ENCODE results near the gene CFAP97D2. TPM values are rescaled to one million over a fixed set of nuclear protein-coding genes. Genes with fewer than 3 reads are reported as not detected.

CFAP97D2 gene
- total RNA-seq, 1 donor from 2014 or later: not detected

DNA sequence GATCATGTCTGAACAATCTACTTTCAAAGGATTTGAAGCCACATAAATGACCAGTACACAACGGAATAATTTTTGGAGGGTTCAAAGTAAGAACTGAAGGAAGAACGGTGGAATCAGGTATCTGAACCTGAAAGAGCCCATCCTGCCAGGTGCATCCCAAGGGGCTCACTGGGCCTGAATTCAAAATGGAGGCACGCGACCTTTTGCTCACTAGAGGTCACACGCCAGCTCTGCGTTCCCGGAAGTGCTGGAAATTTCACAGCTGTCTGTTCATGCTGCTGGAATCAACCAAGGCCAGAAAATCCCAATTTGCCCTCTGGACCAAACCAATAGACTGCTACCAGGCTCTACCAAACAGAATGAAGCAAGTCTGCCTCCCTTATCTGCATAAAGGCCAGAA, 42.5 kb upstream of the CFAP97D2 start:
- H3K4me1 Mint-ChIP-seq: peaks cover 19% of the 10 kb centered on the region
- intact Hi-C loops (cut with micrococcal nuclease): no loop called here
- H3K36me3 Mint-ChIP-seq (ENCODE audit: low read depth): peaks cover 4% of the 10 kb centered on the region
- H3K9me3 Mint-ChIP-seq: no peaks in the 10 kb centered on the region
- H3K4me3 Mint-ChIP-seq: no peak overlapping the region
- H3K27ac Mint-ChIP-seq: no peak overlapping the region
- peaks cover 7% of the 10 kb centered on the region for H3K27me3 Mint-ChIP-seq
- DNase-seq: no peak

DNA sequence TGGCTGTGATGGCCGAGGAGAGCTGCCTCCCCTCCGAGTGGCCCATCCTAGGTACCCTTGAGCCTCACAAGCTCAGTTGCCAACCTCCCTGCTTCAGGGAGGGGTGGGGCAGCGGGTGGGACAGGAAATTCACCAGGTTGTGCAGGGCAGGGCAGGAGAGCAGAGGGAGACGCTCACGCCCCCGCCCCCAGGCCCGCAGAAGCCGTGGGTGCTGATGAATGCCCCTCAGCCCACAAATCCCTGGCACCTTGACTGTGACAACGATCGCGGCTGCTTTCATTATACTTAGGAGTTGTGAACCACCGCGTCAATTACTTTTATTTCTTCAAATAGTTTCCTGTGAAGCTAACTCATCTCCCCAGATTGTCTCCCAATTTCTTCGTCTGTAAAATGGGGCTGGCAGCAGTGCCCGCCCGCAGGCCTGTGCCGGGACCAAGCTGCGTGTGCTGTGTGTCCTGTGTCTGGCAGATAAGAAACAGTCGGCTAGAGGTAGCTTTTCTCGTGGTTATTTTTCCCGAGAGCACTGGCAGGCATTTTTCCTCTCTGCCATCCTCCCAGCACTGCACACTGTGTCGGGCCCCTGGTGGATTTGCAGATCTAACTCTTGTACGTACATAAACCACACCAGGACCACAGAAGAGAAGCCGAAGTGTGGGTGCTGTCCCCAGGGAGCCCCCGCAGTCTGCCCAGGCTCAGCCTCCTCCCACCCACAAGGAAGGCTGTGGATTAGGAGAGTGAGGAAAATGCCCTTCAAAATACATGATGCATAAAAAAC, 38.7 kb upstream of the CFAP97D2 start:
- H3K4me1 Mint-ChIP-seq: peaks cover 18% of the 10 kb centered on the region
- H3K27ac Mint-ChIP-seq: no peak overlapping the region
- H3K36me3 Mint-ChIP-seq (ENCODE audit: low read depth): peaks cover 4% of the 10 kb centered on the region
- peaks cover 5% of the 10 kb centered on the region for H3K27me3 Mint-ChIP-seq
- no peaks in the 10 kb centered on the region for H3K9me3 Mint-ChIP-seq
- intact Hi-C loops (cut with micrococcal nuclease): loop anchor here (1.0 kb wide), 1 partner anchor 9 kb away; no protein-coding TSS in a partner anchor
- peak; percentile 77 for DNase-seq
- no peak overlapping the region for H3K4me3 Mint-ChIP-seq

DNA sequence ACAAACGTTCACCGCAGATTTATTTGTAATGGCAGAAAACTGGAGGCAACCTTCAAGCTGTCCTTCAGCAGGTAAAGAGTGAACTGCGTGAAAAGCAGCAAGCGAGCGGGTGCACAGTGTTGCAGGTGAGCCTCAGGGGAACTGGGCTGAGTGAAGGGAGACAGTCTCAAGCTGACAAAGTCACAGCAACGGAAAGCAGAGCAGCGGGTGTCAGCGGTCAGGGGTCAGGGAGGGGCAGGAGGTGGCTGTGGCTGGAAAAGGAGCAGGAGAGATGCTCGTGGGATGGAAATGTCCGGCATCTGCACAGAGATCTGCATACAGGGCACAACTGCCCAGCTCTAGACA, 38.2 kb upstream of the CFAP97D2 start:
- H3K4me3 Mint-ChIP-seq: no peak overlapping the region

DNA sequence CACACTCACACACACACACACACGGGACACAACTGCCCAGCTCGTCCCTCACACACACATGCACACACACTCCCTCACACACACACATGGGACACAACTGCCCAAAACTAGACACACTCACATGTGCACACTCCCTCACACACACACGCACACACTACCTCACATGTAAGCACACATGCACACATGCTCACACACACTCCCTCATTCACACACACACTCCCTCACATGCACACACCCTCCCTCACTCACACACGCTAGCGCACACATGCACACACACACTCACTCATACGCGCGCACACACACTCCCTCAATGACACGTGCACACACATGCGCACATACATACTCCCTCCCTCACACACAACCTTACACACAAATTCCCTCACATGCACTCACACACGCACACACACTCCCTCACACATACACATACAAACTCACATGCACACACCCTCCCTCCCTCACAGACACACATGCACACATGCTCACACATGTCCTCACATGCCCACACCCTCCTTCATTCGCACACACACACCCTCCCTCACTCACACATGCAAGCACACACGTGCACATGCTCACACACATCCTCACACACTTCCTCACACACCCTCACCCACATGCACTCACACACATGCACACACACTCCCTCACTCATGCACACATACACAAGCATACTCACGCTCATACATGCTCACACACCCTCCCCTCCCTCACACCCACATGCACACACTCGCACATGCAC, 37.6 kb upstream of the CFAP97D2 start:
- intact Hi-C loops (cut with micrococcal nuclease): no loop called here
- Mint-ChIP-seq H3K27ac (no peak overlapping the region), H3K4me3 (no peak overlapping the region), H3K4me1 (peaks cover 26% of the 10 kb centered on the region), H3K27me3 (peaks cover 2% of the 10 kb centered on the region), H3K9me3 (no peaks in the 10 kb centered on the region), H3K36me3 (ENCODE audit: low read depth) (peaks cover 4% of the 10 kb centered on the region)
- no peak for DNase-seq

More for the DNA sequence above, 38.2 kb upstream of the CFAP97D2 start:
- Mint-ChIP-seq H3K36me3 (ENCODE audit: low read depth) (peaks cover 4% of the 10 kb centered on the region), H3K9me3 (no peaks in the 10 kb centered on the region), H3K4me1 (peaks cover 21% of the 10 kb centered on the region), H3K27me3 (peaks cover 4% of the 10 kb centered on the region), H3K27ac (no peak overlapping the region)
- intact Hi-C loops (cut with micrococcal nuclease): loop anchor here (1.0 kb wide), 1 partner anchor 10 kb away; no protein-coding TSS in a partner anchor
- DNase-seq: peak; percentile 81

DNA sequence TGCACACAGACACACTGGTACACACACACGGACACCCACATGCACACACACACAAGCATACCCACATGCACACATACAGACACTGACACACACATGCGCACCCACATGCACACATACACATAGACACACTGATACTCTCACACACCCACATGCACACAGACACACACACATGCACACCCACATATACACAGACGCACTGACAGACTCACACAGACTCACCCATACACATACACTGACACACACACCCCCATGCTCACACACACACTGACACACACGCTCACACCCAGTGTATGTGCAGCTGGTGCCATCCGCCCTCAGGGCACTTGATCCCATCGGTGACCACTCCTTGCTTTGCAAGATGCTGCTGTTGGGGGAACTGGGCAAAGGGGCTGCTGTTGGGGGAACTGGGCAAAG, 36.9 kb upstream of the CFAP97D2 start:
- intact Hi-C loops (cut with micrococcal nuclease): no loop called here

DNA sequence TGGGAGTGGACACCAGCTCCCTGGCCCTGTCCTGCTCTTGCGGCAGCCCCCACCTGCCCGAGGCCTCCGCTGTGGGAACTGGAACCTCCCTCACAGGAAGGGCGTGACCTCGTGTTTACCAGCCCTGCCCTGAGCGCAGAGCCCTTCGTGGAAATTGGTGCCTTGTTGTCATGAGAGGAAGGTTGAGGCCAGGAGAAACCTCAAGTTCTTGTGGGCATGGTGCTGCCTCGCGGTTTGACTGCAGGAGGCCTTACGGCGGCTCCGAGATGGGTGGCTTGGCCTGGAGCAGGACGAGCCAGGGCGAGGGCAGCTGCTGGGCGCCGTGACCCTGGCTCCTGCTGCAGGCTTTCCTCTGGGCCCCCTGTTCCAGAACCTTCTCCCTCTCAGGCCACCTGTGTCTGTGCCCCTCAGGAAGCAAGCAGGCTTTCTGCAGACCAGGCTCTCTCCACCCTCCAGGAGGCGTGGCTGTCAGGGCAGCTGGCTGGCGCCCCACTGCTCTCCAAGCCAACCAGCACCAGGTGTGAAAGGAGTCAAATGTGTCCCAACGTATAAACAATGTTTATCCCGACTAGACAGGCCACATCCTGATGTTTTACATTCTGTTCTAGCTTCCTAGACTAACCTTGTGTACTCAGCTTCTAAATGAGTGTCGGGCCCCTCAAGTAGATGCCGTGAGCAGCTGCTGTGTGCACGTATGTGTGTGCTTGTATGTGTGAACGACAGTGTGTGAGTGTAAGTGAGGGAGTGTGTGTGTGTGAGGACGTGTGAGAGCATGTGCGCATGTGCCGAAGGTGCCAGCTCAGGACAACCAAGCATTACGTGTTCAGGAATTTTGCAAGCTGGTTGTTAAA, 36.2 kb upstream of the CFAP97D2 start:
- Mint-ChIP-seq H3K27me3 (peaks cover under 1% of the 10 kb centered on the region), H3K4me3 (no peak overlapping the region), H3K4me1 (peaks cover 31% of the 10 kb centered on the region), H3K27ac (no peak overlapping the region), H3K9me3 (no peaks in the 10 kb centered on the region), H3K36me3 (ENCODE audit: low read depth) (peaks cover 3% of the 10 kb centered on the region)
- peak; percentile 95 for DNase-seq
- intact Hi-C loops (cut with micrococcal nuclease): no loop called here

More for the DNA sequence above, 36.9 kb upstream of the CFAP97D2 start:
- H3K27me3 Mint-ChIP-seq: peaks cover 2% of the 10 kb centered on the region
- peaks cover 4% of the 10 kb centered on the region for H3K36me3 Mint-ChIP-seq (ENCODE audit: low read depth)
- no peaks in the 10 kb centered on the region for H3K9me3 Mint-ChIP-seq
- no peak overlapping the region for H3K4me3 Mint-ChIP-seq
- no peak overlapping the region for H3K27ac Mint-ChIP-seq
- peaks cover 31% of the 10 kb centered on the region for H3K4me1 Mint-ChIP-seq
- no peak for DNase-seq

DNA sequence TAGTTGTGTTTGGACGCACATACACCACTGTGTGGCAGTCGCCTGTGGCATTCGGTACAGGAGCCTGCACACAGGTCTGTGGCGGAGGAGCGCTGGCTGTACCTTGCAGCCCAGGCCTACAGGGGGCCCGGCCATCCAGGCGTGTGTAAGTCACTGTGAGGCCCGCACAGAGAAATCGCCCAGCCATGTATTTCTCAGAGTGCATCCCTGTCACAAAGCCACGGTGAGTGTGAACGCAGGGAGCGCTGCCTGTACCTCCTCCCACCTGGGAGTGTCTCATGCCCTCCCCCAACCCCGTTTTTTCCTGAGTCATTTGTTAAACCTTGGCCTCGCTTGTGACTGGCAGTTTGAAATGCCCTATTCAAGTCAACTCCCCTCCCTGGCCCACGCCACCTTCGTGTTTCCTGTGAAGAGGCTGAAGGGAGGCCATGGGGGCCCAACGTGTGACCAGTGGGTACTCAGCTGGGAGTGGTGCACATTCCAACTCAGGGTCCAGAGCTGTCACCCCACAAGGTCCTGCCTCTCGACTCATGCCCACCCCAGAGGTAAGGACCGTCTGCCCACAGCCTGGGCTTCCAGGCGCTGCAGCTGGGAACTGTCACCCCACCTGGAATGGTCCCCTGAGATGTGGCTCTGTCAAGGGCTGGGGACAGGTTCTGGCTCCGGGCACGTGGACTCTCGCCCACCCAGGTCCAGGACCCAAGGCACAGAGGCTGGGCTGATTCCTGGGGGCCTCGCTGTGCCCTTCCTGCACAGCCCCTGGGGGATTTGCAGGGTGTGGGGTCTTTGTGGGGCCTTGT, 35.1 kb upstream of the CFAP97D2 start:
- Mint-ChIP-seq H3K27ac (peak overlapping the region; percentile 42), H3K4me3 (no peak overlapping the region), H3K4me1 (peaks cover 41% of the 10 kb centered on the region), H3K36me3 (ENCODE audit: low read depth) (peaks cover 2% of the 10 kb centered on the region), H3K27me3 (no peaks in the 10 kb centered on the region), H3K9me3 (no peaks in the 10 kb centered on the region)
- peak; percentile 77 for DNase-seq
- intact Hi-C loops (cut with micrococcal nuclease): no loop called here

DNA sequence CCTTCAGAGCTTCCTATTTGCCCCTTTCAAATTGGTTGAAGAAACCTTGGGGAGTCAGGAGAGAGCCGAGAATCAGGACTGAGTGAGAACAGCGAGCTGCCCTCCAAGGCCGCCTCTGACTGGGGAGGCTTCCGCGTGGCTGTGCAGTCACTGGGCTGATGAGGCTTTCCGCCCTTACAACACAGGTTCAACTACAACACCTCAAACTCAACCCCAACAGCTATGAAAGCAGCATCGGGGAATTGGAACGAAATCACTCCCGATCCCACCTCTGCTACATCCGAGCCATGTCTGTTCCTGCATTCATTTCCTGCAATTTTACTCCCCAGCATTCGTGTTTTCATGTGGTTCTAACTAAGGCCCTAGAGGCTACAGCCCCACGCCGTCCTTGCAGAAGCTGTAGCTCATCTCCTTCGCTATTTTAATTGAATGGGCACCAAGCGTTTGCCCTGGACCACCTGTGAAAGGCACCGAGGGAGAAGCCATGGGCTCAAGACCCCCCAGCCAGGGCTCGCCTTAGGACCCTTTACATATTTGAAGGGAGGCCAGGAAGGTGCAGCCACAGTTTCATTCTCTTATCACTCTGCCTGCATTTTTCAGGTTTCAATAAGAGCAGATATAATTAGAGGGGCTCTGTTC, 34.3 kb upstream of the CFAP97D2 start:
- intact Hi-C loops (cut with micrococcal nuclease): no loop called here
- H3K4me1 Mint-ChIP-seq: peaks cover 49% of the 10 kb centered on the region
- H3K27ac Mint-ChIP-seq: peak overlapping the region; percentile 48
- H3K4me3 Mint-ChIP-seq: no peak overlapping the region
- no peaks in the 10 kb centered on the region for H3K9me3 Mint-ChIP-seq
- peaks cover 2% of the 10 kb centered on the region for H3K36me3 Mint-ChIP-seq (ENCODE audit: low read depth)
- DNase-seq: peak; percentile 56
- no peaks in the 10 kb centered on the region for H3K27me3 Mint-ChIP-seq

DNA sequence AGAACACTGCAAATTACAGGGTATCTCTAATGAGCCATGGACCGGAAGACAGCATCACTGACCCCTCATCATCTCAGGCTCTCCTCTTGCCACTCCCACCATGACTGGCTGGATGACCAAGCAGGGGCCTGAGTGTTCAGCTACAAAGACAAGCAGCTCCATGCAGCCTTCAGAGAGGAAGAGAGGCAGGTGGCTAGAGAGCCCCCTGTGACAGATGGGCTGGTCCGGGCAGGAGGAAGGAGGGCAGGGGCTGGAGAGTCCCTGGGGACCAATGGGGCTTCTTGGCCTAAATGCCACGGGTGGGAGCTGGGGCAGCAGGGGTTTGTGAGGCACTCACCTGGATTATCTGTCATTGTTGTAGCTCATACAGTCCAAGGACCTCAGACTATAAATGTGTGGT, 33.8 kb upstream of the CFAP97D2 start:
- peak; percentile 57 for DNase-seq
- peaks cover 54% of the 10 kb centered on the region for H3K4me1 Mint-ChIP-seq
- H3K36me3 Mint-ChIP-seq (ENCODE audit: low read depth): peaks cover 2% of the 10 kb centered on the region
- no peaks in the 10 kb centered on the region for H3K27me3 Mint-ChIP-seq
- H3K4me3 Mint-ChIP-seq: peak overlapping the region; percentile 20
- H3K9me3 Mint-ChIP-seq: no peaks in the 10 kb centered on the region
- peak overlapping the region; percentile 48 for H3K27ac Mint-ChIP-seq
- intact Hi-C loops (cut with micrococcal nuclease): no loop called here

DNA sequence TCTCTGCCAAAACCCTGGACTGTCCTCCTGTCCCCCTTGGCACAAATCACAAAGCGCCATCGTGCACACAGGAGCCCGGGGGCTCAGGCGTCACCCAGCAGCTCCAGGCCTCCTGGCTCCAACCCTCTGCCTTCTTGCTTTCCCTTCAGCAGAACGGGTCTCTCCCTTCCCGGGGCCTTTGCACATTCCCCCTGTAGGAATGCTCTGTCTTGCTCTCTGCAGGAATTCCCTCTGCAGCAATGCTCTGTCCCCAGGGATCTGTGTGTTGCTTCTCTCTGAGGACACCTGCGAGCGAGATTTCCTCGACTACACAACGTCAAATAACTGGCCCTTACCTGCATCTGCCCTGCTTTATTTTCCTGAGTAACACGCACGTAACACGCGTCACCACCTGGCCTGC, 33.3 kb upstream of the CFAP97D2 start:
- peaks cover 2% of the 10 kb centered on the region for H3K36me3 Mint-ChIP-seq (ENCODE audit: low read depth)
- H3K4me3 Mint-ChIP-seq: no peak overlapping the region
- no peaks in the 10 kb centered on the region for H3K9me3 Mint-ChIP-seq
- H3K27me3 Mint-ChIP-seq: no peaks in the 10 kb centered on the region
- peak; percentile 55 for DNase-seq
- H3K27ac Mint-ChIP-seq: peak overlapping the region; percentile 23
- intact Hi-C loops (cut with micrococcal nuclease): no loop called here
- peaks cover 56% of the 10 kb centered on the region for H3K4me1 Mint-ChIP-seq

DNA sequence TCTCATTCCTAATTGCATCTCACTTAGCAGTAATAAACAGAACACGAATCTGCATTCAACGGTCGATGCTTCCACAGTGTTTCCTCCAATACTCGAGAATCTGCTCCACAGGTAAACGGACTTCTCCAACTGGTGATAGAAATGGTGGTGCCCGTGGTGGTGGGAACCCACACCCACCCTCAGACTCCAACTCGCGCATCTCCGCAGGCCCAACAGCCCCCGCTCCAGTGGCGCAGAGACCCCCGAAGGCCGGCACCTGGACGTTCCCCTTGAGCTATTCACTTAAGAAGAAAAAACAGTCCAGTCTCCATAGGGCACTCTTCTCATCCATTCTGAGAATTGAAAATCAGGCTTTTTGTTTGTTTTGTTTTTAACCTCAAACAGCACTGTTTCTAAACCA, 32.9 kb upstream of the CFAP97D2 start:
- peak overlapping the region; percentile 41 for H3K4me3 Mint-ChIP-seq
- no peaks in the 10 kb centered on the region for H3K9me3 Mint-ChIP-seq
- peaks cover 60% of the 10 kb centered on the region for H3K4me1 Mint-ChIP-seq
- H3K36me3 Mint-ChIP-seq (ENCODE audit: low read depth): peaks cover 2% of the 10 kb centered on the region
- no peaks in the 10 kb centered on the region for H3K27me3 Mint-ChIP-seq
- intact Hi-C loops (cut with micrococcal nuclease): no loop called here
- H3K27ac Mint-ChIP-seq: peak overlapping the region; percentile 23
- peak; percentile 59 for DNase-seq

DNA sequence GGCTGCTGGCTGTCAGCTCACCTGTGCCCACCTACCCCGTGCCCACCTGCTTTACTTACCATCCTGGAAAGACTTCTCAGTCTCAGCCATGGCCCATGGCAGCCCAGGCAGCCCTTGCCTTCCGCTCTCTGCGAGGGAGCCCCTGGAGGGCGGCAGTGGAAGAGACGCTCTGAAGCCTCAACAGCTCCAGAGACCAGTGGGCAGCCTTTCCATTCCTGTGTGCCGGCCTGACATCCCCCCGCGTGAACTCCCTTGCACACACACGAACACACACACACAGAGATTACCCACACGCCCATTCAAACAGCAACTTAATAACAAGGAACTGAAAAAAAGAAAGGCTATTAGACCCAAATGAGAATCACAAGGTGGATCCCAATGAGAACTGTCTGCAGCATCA, 32.4 kb upstream of the CFAP97D2 start:
- peaks cover 2% of the 10 kb centered on the region for H3K36me3 Mint-ChIP-seq (ENCODE audit: low read depth)
- H3K9me3 Mint-ChIP-seq: no peaks in the 10 kb centered on the region
- H3K27ac Mint-ChIP-seq: peak overlapping the region; percentile 3
- H3K4me1 Mint-ChIP-seq: peaks cover 65% of the 10 kb centered on the region
- intact Hi-C loops (cut with micrococcal nuclease): no loop called here
- H3K27me3 Mint-ChIP-seq: no peaks in the 10 kb centered on the region
- peak; percentile 74 for DNase-seq
- H3K4me3 Mint-ChIP-seq: peak overlapping the region; percentile 41

Measured in activated CD4-positive, alpha-beta T cell treated with anti-CD3 and anti-CD28 coated beads, Interleukin-2, amount 10 ng/mL, durations not matched to agents 24 days and 14 days (primary cell).